Measurements from ENCODE around the gene KCNB1.

KCNB1 gene

DNA sequence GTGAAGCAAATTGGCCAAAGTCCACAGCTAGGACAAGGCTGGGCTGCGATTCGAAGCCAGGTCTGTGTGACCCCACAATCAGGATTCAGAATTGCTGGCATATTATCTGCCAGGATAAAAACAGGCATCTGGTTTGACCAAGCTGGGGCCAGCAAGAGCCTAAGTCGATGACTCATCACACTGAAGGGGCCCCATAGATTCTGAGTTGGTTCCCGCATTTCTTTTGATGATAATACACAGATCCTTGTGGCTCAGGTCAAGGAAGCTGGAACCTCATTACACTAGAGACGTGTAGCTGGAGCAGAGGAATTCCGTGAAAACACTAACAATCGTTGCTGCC lies 6.5 kb downstream of the KCNB1 start:
- TF ChIP-seq EZH2phosphoT487 (IDR thresholded peaks at IDR 0.05; ENCODE audit: borderline replicate concordance, low read length), result no peak
- TF ChIP-seq, protein P1, sequence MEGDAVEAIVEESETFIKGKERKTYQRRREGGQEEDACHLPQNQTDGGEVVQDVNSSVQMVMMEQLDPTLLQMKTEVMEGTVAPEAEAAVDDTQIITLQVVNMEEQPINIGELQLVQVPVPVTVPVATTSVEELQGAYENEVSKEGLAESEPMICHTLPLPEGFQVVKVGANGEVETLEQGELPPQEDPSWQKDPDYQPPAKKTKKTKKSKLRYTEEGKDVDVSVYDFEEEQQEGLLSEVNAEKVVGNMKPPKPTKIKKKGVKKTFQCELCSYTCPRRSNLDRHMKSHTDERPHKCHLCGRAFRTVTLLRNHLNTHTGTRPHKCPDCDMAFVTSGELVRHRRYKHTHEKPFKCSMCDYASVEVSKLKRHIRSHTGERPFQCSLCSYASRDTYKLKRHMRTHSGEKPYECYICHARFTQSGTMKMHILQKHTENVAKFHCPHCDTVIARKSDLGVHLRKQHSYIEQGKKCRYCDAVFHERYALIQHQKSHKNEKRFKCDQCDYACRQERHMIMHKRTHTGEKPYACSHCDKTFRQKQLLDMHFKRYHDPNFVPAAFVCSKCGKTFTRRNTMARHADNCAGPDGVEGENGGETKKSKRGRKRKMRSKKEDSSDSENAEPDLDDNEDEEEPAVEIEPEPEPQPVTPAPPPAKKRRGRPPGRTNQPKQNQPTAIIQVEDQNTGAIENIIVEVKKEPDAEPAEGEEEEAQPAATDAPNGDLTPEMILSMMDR (IDR thresholded peaks at IDR 0.05; ENCODE audit: low read depth, low read length, poor library complexity, severe bottlenecking), result no peak
- H3K4me3 ChIP-seq (ENCODE audit: low read length), result no peak overlapping the region
- H3K79me2 ChIP-seq (ENCODE audit: control insufficient read depth, low read length), result no peaks in the 10 kb centered on the region
- no peak overlapping the region for H3K4me2 ChIP-seq (ENCODE audit: low read length)
- no peak overlapping the region for H3K27ac ChIP-seq (ENCODE audit: low read depth, low read length)
- H3K9me3 ChIP-seq (ENCODE audit: control insufficient read depth, insufficient read depth, low read length), result no peaks in the 10 kb centered on the region
- H3K27me3 ChIP-seq (ENCODE audit: control insufficient read depth, low read length), result peaks cover 10% of the 10 kb centered on the region; the same call in 1 of the 2 replicates
- no peaks in the 10 kb centered on the region for H3K36me3 ChIP-seq (ENCODE audit: control insufficient read depth, low read length)
- H3K4me1 ChIP-seq (ENCODE audit: control insufficient read depth, low read length), result no peaks in the 10 kb centered on the region
- no peaks in the 10 kb centered on the region for H3F3A ChIP-seq (ENCODE audit: control insufficient read depth, insufficient read depth)
- H4K20me1 ChIP-seq (ENCODE audit: control insufficient read depth, insufficient read depth, low read depth, low read length), result no peaks in the 10 kb centered on the region
- H3K9me2 ChIP-seq (replicated peaks; ENCODE audit: control insufficient read depth, low read length), result no peaks in the 10 kb centered on the region

DNA sequence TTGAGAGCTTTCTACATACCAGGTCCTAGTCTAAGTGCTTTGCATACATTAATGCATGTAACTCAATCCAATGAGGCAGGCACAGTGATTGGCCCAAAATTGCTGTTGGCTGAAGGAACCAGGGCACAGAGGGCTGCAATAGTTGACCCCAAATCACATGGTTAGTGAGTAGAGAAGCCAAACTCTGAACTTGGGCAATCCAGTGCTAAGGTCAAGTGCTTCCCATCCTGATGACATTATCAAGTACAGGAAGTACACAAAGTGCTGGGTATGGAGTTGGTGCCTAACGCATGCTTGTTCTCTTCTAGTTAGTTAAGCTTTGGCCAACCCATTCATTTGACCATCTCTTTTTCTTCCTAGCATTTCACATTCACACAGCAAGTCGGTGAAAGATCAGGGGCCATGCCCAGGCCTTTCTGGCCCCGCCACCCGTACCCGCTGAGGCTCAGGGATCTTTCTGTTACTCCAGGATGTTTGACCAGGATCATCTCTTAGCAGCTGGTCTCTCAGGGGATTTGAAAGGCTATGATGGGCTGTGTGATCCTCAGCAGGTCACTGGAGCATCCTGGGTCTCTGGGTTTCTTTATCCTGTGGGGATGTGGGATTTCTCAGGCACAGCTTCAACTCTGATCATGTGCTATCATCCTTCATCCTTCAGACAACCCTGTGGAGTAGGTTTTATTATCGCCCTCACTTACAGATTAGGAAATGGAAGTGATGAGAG lies 7.0 kb downstream of the KCNB1 start:
- no peaks in the 10 kb centered on the region for H3K79me2 ChIP-seq (ENCODE audit: control insufficient read depth, low read length)
- H3K27ac ChIP-seq (ENCODE audit: low read depth, low read length), result no peak overlapping the region
- H3F3A ChIP-seq (ENCODE audit: control insufficient read depth, insufficient read depth), result no peaks in the 10 kb centered on the region
- H3K36me3 ChIP-seq (ENCODE audit: control insufficient read depth, low read length), result no peaks in the 10 kb centered on the region
- no peaks in the 10 kb centered on the region for H3K9me3 ChIP-seq (ENCODE audit: control insufficient read depth, insufficient read depth, low read length)
- peaks cover 10% of the 10 kb centered on the region; the same call in 1 of the 2 replicates for H3K27me3 ChIP-seq (ENCODE audit: control insufficient read depth, low read length)
- no peaks in the 10 kb centered on the region for H4K20me1 ChIP-seq (ENCODE audit: control insufficient read depth, insufficient read depth, low read depth, low read length)
- TF ChIP-seq, protein P1 (IDR thresholded peaks at IDR 0.05; ENCODE audit: low read depth, low read length, poor library complexity, severe bottlenecking), result no peak
- no peak for TF ChIP-seq EZH2phosphoT487 (IDR thresholded peaks at IDR 0.05; ENCODE audit: borderline replicate concordance, low read length)
- no peak overlapping the region for H3K4me3 ChIP-seq (ENCODE audit: low read length)
- H3K9me2 ChIP-seq (replicated peaks; ENCODE audit: control insufficient read depth, low read length), result no peaks in the 10 kb centered on the region
- no peak overlapping the region for H3K4me2 ChIP-seq (ENCODE audit: low read length)
- H3K4me1 ChIP-seq (ENCODE audit: control insufficient read depth, low read length), result no peaks in the 10 kb centered on the region

DNA sequence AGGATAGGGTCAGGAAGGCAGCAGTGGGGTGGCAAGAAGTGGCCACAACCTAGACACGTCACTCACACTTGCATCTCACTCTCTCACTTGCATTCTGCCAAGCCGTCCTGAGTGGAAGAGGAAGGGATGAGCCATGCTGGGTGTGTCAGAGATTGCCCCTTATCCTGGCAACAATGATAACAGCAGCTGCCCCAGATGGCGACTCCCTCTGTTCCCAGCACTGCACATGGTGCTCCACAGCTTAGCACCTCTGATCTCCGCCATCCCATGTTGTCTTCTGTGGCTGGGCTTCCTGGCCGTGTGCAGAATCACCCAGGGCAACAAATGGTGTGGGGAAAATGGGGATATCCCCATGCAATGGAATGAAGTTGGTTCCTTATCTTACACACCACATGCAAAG lies 11.1 kb downstream of the KCNB1 start:
- Histone ChIP-seq H3K9me2 (replicated peaks; ENCODE audit: control insufficient read depth, low read length) (no peaks in the 10 kb centered on the region), H4K20me1 (ENCODE audit: control insufficient read depth, insufficient read depth, low read depth, low read length) (no peaks in the 10 kb centered on the region), H3K36me3 (ENCODE audit: control insufficient read depth, low read length) (no peaks in the 10 kb centered on the region), H3K4me2 (ENCODE audit: low read length) (no peak overlapping the region), H3K27ac (ENCODE audit: low read depth, low read length) (no peak overlapping the region), H3K4me1 (ENCODE audit: control insufficient read depth, low read length) (no peaks in the 10 kb centered on the region), H3K9me3 (ENCODE audit: control insufficient read depth, insufficient read depth, low read length) (no peaks in the 10 kb centered on the region), H3K4me3 (ENCODE audit: low read length) (no peak overlapping the region), H3K79me2 (ENCODE audit: control insufficient read depth, low read length) (no peaks in the 10 kb centered on the region), H3K27me3 (ENCODE audit: control insufficient read depth, low read length) (peaks cover 14% of the 10 kb centered on the region), H3F3A (ENCODE audit: control insufficient read depth, insufficient read depth) (no peaks in the 10 kb centered on the region)
- TF ChIP-seq EZH2phosphoT487 (IDR thresholded peaks at IDR 0.05; ENCODE audit: borderline replicate concordance, low read length), result no peak
- TF ChIP-seq, protein P1 (IDR thresholded peaks at IDR 0.05; ENCODE audit: low read depth, low read length, poor library complexity, severe bottlenecking), result no peak

Measured in DOHH2 (cell line).